ENCODE measurements around the gene UTP4.

The UTP4 gene

DNA sequence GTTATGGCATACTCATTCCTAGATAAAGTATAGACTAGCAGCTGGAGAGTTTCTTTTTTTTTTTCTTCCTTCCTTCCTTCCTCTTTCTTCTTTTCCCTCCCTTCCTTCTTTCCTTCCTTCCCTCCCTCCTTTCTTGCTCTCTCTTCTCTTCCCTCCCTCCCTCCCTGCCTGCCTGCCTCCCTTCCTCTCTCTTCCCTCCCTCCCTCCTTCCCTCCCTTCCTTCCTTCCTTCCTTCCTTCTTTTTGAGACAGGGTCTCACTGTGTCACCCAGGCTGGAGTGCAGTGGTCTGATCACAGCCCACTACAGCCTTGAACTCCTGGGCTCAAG, 47.5 kb downstream of the UTP4 start:
- DNase-seq, result no peak

DNA sequence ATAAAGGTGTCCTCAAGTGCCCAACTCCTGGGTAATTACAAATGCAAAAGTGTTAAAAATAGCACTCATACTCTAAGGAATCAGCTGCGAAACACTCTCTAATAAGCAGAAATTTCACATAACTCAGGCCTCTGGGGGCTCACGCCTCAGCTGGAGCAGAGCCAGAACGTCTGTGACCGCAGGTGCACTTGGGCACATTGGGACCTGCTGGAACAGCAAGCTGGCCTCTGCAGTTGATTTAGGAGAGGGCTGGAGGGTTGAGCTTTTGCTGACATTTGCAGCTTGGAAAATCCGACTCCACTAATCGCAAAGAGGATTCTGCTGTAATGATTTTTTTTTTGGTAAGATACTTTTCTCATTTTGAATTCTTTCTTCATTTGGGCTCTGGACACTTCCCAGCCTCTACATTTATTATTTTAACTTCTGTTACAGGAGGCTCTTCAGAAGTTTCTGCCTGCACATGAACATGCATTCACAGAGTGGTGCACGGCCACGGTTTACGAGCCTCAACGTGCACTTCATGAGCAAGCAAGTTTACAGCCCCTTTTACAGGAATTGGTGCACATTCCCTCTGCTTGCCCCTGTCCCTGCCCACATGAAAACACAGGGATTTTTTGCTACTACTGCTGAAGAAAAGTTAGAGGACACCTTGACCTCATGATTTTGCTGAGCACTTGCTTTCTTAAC, 50.4 kb downstream of the UTP4 start:
- DNase-seq, result no peak

DNA sequence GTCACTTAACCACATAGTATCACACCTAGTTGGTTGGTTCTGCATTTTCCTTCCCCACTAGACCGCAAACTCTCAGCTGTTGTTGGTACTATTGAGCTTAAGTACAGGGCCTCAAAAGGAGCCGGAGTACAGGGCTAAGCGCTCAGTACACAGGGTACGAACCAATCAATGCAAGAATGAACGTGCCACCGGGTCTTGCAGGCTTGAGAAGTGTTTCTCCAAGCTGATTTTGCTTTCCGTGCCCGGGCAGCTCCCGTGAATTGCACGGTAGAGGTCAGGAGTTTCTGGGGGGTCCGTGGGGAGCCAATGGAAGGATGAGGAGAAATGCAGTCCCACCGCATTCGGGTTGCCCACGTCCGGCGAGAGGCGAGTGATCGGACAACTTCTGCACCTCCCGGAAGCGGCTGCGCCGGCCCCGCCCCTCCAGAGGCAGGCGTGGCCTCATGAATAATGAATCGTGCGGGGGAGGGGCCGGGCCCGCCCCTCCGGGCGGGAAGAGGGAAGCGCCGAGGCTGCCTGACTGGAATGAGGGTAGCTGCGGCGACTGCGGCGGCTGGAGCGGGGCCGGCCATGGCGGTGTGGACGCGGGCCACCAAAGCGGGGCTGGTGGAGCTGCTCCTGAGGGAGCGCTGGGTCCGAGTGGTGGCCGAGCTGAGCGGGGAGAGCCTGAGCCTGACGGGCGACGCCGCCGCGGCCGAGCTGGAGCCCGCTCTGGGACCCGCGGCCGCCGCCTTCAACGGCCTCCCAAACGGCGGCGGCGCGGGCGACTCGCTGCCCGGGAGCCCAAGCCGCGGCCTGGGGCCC, 54.4 kb downstream of the UTP4 start, which contains the start of gene SNTB2:
SNTB2 (plus strand) TSS at position 523 of the 804 bp plus-strand sequence; CDS start at position 526, 3 bp downstream.
- peak; percentile 63 for DNase-seq

DNA sequence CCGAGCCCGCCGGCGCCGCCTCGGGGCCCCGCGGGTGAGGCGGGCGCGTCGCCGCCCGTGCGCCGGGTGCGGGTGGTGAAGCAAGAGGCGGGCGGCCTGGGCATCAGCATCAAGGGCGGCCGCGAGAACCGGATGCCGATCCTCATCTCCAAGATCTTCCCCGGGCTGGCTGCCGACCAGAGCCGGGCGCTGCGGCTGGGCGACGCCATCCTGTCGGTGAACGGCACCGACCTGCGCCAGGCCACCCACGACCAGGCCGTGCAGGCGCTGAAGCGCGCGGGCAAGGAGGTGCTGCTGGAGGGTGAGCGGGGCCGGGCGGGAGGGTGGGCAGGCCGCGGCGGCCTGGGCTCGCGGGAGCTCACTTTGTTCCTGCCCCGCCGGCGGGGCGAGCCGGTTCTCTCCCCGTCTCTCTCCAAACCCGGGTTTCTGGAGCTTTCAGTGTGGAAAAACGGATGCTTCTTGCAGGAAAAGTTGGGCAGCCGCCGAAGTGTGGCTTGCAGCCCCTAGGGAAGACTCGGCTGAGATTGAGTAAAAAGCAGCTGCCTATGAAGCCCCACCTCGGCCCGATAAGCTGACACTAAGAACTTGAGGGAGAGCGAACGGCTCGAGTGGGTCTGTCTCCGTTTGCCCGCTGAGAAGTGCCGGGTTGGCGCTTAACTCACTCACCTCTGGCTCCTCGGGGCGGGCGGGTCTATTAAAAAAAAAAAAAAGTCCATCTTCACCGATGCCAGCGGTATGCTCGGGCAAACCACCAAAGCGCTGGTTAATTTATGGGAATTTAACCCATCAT, 55.2 kb downstream of the UTP4 start:
- DNase-seq, result no peak

DNA sequence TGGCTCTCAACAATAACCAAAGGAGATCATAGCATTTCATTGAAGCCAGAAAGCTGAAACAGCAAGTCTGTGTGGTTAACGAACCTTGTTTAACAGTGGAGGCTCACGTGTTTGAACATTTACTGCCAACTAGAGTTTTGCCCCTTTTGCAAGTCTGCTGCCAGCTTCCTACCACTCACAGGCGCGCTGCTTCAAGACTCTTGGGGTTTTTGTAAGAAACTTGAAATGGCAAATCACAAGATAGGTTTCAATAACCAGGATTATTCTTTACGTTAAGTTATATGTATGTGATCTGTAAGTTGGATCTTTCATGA, 55.7 kb downstream of the UTP4 start:
- no peak for DNase-seq

DNA sequence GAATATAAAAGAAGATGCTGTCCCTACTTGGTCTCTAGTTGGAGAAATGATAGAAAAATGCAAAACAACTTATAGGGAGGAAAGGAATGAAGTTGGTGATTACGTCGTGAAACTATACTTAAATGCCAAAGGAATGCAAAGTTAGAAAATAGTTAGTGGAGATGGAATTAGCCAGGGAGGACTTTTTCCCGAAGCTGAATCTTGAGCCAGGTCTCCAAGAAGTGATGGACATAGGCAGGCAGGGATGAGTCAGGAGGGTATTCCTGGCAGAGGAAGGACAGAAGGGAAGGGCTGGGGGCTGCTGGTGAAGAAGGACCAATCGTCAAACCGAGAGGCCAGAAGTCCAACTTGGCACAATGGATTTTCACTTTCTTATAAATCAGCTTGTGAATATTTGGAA, 56.3 kb downstream of the UTP4 start:
- no peak for DNase-seq

DNA sequence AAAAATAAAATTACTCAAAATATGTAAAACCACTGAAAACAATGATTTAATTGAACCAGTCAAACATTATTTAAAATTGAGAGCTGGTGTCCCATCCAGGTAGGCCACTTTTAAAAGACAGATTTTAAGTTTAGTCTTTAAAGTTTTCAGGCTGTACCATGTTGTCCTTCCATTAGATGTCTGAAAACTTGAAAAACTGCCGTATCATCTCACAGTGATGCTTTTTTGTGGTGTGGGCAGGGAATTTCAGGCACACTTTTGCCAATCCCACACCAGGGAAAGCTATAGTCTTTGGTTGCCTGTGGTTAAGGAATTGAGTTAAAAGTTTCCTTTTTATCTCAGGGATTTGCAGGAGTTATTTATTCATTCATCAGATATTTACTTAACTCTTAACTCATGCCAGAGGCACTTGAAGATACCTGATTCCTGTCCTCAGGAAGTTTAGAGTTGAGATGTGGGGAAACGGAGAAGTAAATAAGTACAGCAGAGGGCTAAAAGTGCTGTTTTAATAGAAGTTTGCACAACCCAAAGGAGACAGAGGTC, 57.7 kb downstream of the UTP4 start:
- no peak for DNase-seq

DNA sequence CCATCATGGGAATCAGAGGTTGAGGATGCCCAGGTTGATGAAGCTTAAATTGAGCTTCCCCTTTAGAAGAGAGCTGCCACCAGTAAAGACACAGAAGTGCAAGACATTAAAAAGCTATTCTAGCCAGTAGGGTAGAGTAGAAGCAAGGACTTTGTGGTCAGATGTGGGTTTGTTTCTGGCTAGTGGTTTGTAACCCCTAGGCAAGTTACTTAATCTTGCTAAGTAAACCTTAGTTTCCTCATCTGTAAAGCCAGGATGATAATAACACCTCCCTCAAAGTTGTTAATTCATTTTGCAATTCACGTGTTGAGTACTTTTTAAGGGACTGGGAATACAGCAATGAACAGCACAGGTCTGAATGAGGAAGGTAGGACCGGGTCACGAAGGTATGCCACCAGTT, 58.1 kb downstream of the UTP4 start:
- no peak for DNase-seq

DNA sequence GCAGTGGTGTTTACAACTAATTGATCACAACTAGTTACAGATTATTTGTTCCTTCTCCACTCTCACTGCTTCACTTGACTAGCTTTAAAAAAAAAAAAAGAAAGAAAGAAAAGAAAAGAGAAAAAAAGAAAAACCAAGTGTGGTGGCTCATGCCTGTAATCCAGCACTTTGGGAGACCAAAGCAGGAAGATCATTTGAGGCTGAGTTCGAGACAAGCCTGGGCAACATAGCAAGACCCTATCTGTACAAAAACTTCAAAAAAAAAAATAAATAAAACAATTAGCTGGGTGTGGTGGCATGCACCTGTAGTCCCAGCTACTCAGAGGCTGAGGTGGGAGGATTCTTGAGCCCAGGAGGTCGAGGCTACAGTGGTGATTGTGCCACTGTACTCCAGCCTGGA, 58.7 kb downstream of the UTP4 start:
- DNase-seq, result no peak

DNA sequence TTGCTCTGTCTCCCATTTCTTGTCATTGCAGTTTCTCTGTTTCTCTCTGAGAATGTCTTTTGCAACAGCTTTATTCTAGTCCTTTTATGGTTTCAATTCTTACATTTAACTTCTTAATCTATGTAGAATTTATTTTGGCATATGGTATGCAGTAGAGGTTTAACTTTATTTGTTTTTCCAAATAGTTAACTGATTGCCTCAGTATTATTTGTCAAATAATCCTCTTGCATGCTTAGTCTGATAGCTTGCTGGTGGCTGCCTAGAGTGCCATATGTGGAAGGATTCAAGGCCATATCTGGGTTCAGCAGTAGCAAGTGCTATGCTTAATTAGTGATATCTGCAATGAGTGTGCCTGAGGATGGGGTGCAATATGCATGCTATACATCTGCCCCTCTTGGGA, 61.4 kb downstream of the UTP4 start:
- DNase-seq, result no peak

DNA sequence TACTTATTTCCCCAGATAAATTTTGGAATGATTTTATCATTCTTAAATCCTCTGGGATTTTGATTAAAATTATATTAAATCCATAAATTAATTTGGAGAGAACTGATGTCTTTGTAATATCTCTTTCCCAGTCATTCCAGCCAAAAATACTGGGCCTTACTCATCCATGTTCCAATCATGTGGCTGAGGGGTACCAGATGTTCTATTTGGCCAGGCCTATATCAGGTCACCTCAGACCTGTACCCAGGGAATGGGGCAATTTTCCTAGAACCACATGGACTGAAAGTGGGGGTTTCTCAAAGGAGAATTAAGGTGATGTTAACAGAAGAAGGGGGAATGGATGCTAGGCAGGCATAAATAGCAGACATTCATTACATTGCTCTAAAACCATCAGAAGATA, 62.0 kb downstream of the UTP4 start:
- DNase-seq, result no peak

DNA sequence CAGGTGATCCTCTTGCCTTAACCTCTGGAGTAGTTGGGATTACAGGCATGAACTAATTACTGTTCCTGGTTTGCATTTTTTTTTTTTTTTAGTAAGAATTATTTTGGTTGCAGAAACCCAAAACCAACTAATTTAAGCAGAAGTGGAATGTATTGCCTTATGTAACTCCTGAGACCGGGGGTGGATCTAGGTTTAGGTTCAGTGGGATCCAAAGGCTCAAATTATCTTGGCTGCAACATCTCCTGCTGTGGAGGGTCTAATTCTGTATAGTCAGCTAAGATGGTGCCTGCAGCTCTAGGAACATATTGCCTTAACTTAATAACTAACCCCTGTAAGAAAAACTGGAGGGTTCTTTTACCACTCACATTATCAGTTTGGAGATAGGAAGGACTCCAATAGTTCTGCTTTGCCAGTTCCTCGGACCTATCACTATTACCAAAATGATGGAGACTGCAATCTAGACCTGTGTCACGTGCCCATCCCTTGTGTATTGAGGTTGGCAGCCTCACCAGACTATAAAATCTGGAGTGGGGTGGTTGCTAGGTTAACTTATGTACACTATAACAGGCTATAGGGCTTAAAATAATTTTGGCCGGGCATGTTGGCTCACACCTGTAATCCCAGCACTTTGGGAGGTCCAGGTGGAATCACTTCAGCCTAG, 63.0 kb downstream of the UTP4 start:
- DNase-seq, result no peak

DNA sequence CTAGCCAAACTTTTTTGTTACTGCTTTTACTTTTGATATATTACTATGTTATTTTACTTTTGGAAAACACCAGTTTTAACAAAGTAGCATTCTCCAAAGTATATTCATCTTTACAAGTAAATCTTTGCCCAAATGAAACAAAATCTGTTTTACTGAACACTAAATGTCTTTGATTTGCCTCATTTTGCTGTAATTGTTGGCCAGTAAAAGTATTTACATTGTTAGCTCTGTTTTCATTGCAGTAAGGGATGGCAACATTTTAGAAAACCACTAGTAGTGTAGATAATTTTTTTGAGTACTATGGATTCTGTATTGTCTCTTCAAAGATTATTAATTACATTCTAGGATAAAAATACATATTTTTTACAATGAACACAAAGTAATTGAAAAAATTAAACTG, 65.1 kb downstream of the UTP4 start:
- no peak for DNase-seq

DNA sequence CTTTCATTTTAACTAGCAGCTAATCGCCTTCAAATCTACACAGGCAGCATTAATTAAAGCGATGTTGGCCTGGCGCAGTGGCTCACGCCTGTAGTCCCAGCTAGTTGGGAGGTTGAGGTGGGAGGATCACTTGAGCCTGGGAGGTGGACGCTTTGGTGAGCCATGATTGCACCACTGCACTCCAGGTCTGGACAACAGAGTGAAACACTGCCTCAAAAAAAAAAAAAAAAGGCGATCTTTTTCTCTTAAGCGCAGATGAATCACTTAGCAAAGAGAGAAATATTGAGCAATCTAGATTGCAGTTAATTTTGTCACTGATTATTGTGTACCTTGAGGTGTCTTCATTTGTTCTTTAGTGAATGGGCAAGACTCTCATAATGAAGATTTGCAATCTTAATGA, 66.9 kb downstream of the UTP4 start:
- DNase-seq, result no peak

DNA sequence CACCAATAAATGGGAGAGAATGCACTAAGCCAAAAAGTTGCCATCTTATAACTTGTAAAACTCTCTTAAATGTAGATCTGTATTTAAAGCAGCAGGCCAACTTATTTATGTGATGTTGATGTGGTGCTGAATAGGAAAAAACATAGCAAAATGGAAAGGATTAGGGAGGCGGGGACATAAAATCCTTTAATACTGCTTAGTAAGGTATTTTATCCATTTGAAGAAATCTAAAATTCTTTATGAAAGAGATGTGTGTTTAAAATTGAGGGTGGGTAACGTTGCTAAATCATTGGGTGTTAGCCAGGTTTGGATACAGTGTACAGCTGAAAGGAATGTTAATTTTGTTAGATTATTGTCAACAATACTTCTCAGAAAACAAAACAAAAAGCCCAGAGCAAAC, 68.8 kb downstream of the UTP4 start:
- DNase-seq, result no peak

DNA sequence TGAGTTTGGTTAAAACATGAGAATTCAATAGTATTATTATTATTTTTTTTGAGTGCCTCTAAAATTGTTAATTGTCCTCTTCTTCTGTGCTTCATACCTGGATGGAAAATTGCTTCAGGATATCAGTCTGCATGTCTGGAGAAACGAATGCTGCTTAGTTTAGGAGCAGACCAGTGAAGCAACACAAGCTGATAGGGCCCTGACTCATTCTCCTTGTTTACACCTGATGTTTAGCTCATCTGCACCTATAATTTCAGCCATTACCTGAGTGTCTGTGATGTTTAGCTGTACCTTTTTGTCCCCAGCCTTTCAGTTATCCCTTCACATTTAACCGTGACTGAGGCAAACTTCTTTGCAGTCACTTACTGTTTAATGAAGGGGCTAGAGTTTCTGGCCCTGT, 69.3 kb downstream of the UTP4 start:
- DNase-seq, result no peak

DNA sequence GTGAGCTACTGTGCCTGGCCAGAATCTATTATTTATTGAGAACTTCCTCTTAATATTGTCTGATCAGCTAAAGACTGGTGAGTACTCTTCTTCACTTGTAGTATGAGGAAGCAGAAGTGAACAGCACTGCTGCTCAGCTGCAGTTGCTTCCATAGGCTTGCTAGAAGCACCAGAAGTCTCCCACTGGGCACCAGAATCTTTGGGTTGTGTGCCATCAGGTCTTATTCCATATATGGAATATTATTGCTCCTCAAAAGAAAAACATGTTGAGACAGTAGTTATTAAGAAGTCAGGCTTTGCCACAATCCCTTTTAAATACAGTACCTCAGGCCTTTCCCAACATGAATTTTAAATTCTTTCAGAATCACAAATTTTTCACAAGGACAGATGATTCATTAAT, 71.7 kb downstream of the UTP4 start:
- no peak for DNase-seq

DNA sequence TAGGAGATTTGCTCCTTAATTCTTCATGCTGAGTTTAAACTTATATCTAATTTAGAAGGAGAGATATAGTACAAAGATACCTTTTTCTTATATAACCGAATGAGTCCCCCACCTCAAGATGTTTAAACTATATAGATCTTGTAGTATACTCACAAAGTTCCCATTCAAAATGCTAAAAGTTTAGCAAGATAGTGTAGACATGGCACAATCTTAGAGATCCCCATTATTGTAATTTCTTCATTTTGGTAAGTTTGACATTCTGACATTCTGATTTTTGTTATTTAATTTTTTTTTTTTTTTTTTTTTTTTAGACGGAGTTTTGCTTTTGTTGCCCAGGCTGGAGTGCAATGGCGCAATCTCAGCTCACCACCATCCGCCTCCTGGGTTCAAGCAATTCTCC, 77.3 kb downstream of the UTP4 start:
- no peak for DNase-seq

DNA sequence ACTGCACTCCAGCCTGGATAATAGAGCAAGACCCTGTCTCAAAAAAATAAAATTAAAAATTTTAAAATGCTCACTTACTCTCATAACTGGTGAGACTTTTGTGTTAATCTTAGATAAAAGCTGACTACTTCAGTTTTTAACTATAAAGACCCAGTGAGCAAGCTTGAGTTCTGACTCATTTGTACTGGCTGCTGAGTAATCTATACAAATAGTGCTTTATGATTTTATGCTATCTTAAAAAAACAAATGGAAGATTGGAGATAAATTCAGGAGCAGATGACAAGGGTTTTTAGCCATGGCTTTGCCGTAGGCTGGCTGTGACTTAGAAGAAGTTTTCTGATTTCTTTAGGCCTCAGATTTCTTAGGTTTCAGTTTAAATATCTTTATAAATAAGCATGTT, 85.0 kb downstream of the UTP4 start:
- DNase-seq, result no peak

Data from NCI-H524 treated with DMSO at 0.1 percent for 48 hours (cell line).